ENCODE results near the gene BCAS1. TPM values are rescaled to one million over a fixed set of nuclear protein-coding genes. Genes with fewer than 3 reads are reported as not detected.

The BCAS1 gene
- total RNA-seq, 1 experiment from 2014 or later, result 3.1 TPM

DNA sequence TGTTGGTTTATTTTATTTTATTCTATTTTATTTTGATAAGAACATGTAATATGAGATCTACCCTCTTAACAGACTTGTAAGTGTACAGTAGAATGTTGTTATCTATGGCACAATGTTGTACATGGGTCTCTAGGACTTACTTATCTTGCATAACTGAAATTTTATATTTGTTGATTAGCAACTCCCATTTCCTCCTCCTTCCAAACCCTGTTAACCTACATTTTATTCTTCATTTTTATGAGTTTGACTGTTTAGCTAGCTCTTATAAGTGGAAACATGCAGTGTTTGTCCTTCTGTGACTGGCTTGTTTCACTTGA lies 37.9 kb upstream of the BCAS1 start:
- in situ Hi-C loops (cut with HindIII; ENCODE audit: low pct_unique_long_range_greater_than_20kb, low sequenced_read_pairs), result no loop called here
- CTCF ChIA-PET, result no interaction called here

DNA sequence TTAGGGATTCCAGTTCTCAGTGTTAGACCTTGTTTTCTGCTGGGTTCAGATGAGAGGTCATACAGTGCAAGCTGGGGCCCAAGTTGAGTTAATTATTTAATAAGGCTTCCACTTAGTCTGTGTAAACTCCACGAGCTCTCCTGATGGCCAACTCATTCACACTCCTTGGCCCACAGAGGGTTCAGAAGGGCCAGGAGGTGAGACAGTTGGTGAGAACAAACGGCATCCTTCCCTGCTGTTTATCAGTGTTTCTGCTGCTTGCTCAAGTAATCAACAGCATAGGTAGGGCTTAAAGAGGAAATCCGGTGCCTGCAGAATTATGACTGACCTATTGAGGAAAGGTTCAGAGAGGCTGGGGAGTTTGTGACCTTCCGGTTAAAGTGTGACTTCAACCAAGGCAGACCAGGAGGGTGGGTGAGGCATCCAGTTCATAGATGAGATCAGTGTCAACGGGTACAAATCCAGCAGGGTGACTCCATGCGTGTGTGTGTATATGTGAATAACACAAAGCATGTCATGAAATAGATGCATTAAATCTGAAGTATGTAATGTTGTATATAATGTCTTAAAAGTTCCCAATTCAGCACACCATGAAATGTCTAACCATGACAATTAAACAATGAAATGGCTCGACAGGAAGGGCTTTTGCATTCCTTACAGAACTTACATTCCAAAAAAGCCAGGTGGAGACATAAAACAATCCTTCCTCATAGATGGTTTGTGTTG lies 37.4 kb upstream of the BCAS1 start:
- ChIA-PET POLR2A (no interaction called here), CTCF (no interaction called here)
- no peaks in the 10 kb centered on the region for H3K4me1 ChIP-seq (ENCODE audit: control insufficient read depth, insufficient read depth, low read length)
- no peaks in the 10 kb centered on the region for H3K27me3 ChIP-seq (ENCODE audit: control insufficient read depth, insufficient read depth, low read length)
- no peak overlapping the region for H3K4me3 ChIP-seq (ENCODE audit: low read depth in 2 of 2, low read length in 2 of 2)
- intact Hi-C loops (cut with micrococcal nuclease; ENCODE audit: unreplicated experiment) (no loop called here), in situ Hi-C loops (cut with HindIII; ENCODE audit: low pct_unique_long_range_greater_than_20kb, low sequenced_read_pairs) (no loop called here)
- no peaks in the 10 kb centered on the region for H3K9me3 ChIP-seq (ENCODE audit: control insufficient read depth, insufficient read depth, low read depth, low read length)
- TF ChIP-seq SIN3A (IDR thresholded peaks at IDR 0.05; ENCODE audit: borderline replicate concordance, insufficient read depth, low read depth, low read length), result no peak
- TF ChIP-seq POLR2AphosphoS5 (IDR thresholded peaks at IDR 0.05; ENCODE audit: low read depth, low read length), result no peak
- TF ChIP-seq, protein P1, sequence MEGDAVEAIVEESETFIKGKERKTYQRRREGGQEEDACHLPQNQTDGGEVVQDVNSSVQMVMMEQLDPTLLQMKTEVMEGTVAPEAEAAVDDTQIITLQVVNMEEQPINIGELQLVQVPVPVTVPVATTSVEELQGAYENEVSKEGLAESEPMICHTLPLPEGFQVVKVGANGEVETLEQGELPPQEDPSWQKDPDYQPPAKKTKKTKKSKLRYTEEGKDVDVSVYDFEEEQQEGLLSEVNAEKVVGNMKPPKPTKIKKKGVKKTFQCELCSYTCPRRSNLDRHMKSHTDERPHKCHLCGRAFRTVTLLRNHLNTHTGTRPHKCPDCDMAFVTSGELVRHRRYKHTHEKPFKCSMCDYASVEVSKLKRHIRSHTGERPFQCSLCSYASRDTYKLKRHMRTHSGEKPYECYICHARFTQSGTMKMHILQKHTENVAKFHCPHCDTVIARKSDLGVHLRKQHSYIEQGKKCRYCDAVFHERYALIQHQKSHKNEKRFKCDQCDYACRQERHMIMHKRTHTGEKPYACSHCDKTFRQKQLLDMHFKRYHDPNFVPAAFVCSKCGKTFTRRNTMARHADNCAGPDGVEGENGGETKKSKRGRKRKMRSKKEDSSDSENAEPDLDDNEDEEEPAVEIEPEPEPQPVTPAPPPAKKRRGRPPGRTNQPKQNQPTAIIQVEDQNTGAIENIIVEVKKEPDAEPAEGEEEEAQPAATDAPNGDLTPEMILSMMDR (IDR thresholded peaks at IDR 0.05), result no peak
- TF ChIP-seq TCF7L2 (IDR thresholded peaks at IDR 0.05; ENCODE audit: low read depth, low read length), result no peak
- ATAC-seq, result no peak
- no peaks in the 10 kb centered on the region for H3K36me3 ChIP-seq (ENCODE audit: control insufficient read depth, insufficient read depth, low read length)
- no TSS peak for BruUV-seq (replicated peaks)
- no peak for DNase-seq (ENCODE audit: low read depth, low spot score)
- 0 out of 2 replicates have a peak overlapping the region, but pooled peaks have one; percentile 4 for H3K27ac ChIP-seq (ENCODE audit: low read length)

More for the DNA sequence above, 37.9 kb upstream of the BCAS1 start:
- DNase-seq (ENCODE audit: low read depth, low spot score) (no peak), ATAC-seq (no peak)
- no peaks in the 10 kb centered on the region for H3K36me3 ChIP-seq (ENCODE audit: control insufficient read depth, insufficient read depth, low read length)
- POLR2A ChIA-PET, result no interaction called here
- no peak overlapping the region for H3K4me3 ChIP-seq (ENCODE audit: low read depth in 2 of 2, low read length in 2 of 2)
- TF ChIP-seq, protein P1 (IDR thresholded peaks at IDR 0.05), result no peak
- TF ChIP-seq, protein P2, sequence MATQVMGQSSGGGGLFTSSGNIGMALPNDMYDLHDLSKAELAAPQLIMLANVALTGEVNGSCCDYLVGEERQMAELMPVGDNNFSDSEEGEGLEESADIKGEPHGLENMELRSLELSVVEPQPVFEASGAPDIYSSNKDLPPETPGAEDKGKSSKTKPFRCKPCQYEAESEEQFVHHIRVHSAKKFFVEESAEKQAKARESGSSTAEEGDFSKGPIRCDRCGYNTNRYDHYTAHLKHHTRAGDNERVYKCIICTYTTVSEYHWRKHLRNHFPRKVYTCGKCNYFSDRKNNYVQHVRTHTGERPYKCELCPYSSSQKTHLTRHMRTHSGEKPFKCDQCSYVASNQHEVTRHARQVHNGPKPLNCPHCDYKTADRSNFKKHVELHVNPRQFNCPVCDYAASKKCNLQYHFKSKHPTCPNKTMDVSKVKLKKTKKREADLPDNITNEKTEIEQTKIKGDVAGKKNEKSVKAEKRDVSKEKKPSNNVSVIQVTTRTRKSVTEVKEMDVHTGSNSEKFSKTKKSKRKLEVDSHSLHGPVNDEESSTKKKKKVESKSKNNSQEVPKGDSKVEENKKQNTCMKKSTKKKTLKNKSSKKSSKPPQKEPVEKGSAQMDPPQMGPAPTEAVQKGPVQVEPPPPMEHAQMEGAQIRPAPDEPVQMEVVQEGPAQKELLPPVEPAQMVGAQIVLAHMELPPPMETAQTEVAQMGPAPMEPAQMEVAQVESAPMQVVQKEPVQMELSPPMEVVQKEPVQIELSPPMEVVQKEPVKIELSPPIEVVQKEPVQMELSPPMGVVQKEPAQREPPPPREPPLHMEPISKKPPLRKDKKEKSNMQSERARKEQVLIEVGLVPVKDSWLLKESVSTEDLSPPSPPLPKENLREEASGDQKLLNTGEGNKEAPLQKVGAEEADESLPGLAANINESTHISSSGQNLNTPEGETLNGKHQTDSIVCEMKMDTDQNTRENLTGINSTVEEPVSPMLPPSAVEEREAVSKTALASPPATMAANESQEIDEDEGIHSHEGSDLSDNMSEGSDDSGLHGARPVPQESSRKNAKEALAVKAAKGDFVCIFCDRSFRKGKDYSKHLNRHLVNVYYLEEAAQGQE (IDR thresholded peaks at IDR 0.05; ENCODE audit: insufficient read depth in 1 of 2, low read depth in 2 of 2, low read length in 1 of 2), result no peak
- TF ChIP-seq POLR2AphosphoS5 (IDR thresholded peaks at IDR 0.05; ENCODE audit: low read depth, low read length) (no peak), TCF7L2 (IDR thresholded peaks at IDR 0.05; ENCODE audit: low read depth, low read length) (no peak), SIN3A (IDR thresholded peaks at IDR 0.05; ENCODE audit: borderline replicate concordance, insufficient read depth, low read depth, low read length) (no peak)
- no peaks in the 10 kb centered on the region for H3K4me1 ChIP-seq (ENCODE audit: control insufficient read depth, insufficient read depth, low read length)
- BruUV-seq (replicated peaks), result no TSS peak
- no peak overlapping the region for H3K27ac ChIP-seq (ENCODE audit: low read length)
- no peaks in the 10 kb centered on the region for H3K27me3 ChIP-seq (ENCODE audit: control insufficient read depth, insufficient read depth, low read length)
- intact Hi-C loops (cut with micrococcal nuclease; ENCODE audit: unreplicated experiment), result no loop called here
- H3K9me3 ChIP-seq (ENCODE audit: control insufficient read depth, insufficient read depth, low read depth, low read length), result no peaks in the 10 kb centered on the region

Data from Panc1 (cell line).